ENCODE measurements around the gene NTMT1. TPM values are rescaled to one million over a fixed set of nuclear protein-coding genes. Genes with fewer than 3 reads are reported as not detected.
A peak's percentile ranks its signal among the peaks of the same experiment; 100 is the strongest.

NTMT1 gene
- total and polyA plus RNA-seq, 9 of the 15 experiments (the other 6 are each of a cell fraction or from before 2014, with no cell fraction given) = 42.1 to 116 (median 74.7) TPM

DNA sequence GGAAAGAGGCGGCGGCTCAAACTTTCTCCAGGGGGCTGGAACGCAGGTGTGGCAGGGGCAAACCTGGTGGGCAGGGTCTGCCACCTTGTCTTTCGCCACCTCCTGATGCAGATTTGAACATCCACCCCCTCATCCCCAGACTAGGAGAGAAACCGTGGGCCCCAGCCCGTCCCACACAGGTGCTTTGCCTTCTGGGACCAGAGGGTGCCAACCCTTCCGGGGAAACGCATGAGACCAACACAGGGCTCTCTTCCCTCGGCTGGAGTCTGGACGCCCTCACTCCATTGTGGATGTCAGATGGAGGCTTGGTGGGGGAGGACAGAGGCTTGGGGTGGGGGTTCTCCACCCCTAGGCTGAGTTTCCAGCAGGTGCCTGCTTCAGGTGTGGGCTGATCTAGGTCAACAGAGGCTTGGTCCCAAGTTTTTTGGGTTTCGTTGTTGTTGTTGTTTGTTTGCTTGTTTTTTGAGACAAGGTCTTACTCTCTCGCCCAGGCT, 14.6 kb upstream of the NTMT1 start (continued):
- TF ChIP-seq, protein P1, sequence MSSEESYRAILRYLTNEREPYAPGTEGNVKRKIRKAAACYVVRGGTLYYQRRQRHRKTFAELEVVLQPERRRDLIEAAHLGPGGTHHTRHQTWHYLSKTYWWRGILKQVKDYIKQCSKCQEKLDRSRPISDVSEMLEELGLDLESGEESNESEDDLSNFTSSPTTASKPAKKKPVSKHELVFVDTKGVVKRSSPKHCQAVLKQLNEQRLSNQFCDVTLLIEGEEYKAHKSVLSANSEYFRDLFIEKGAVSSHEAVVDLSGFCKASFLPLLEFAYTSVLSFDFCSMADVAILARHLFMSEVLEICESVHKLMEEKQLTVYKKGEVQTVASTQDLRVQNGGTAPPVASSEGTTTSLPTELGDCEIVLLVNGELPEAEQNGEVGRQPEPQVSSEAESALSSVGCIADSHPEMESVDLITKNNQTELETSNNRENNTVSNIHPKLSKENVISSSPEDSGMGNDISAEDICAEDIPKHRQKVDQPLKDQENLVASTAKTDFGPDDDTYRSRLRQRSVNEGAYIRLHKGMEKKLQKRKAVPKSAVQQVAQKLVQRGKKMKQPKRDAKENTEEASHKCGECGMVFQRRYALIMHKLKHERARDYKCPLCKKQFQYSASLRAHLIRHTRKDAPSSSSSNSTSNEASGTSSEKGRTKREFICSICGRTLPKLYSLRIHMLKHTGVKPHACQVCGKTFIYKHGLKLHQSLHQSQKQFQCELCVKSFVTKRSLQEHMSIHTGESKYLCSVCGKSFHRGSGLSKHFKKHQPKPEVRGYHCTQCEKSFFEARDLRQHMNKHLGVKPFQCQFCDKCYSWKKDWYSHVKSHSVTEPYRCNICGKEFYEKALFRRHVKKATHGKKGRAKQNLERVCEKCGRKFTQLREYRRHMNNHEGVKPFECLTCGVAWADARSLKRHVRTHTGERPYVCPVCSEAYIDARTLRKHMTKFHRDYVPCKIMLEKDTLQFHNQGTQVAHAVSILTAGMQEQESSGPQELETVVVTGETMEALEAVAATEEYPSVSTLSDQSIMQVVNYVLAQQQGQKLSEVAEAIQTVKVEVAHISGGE (CRISPR knock-in tag; IDR thresholded peaks at IDR 0.05) = peak in 1 of 3 experiments; percentile 38; a peak in 1 of 6 replicates
- TF ChIP-seq, protein P2, sequence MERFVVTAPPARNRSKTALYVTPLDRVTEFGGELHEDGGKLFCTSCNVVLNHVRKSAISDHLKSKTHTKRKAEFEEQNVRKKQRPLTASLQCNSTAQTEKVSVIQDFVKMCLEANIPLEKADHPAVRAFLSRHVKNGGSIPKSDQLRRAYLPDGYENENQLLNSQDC (CRISPR knock-in tag; IDR thresholded peaks at IDR 0.05) = no peak

DNA sequence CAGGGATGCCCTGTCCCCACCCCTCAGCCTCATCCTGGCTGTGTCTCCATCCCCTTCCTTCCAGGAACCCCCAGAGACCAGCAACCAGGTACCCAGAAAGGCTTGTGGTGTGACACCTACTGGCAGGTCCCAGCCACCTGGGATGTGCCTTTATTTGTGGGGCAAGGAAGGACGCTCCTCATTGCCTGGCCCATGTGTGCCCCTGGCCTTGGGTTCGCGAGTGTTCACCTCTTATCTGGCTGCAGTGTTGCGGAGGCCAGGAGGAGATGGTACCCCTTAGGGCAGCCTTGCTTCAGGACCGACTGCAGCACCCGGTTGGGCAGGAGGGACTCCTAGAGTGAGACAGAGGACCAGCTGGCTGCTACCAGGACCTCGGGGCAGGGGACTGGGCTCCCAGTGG, 13.8 kb upstream of the NTMT1 start:
- CTCF ChIA-PET (ENCODE audit: low intra/inter-chr PET ratio) = interaction anchor here (1.2 to 3.3 kb wide), 3 partner anchors 468 to 606 kb away, joined by 3 to 53 read pairs (median 7); no protein-coding TSS in a partner anchor
- Histone ChIP-seq H3K79me2 (ENCODE audit: control insufficient read depth, insufficient read depth, low read length) (no peaks in the 10 kb centered on the region), H4K20me1 (replicated peaks; ENCODE audit: control insufficient read depth, insufficient read depth, low read length) (0 out of 2 replicates have a peak, but pooled peaks cover 10% of the 10 kb centered on the region), H3K9ac (ENCODE audit: insufficient read depth in 1 of 2, low read depth in 2 of 2, low read length in 2 of 2) (peak overlapping the region in 1 of 2 experiments; percentile 63; a peak in 1 of 4 replicates), H2AFZ (ENCODE audit: low read depth, low read length) (no peak overlapping the region), H3K27ac (ENCODE audit: extremely low read depth, low read depth, low read length) (no peak overlapping the region), H3K9me1 (ENCODE audit: control insufficient read depth, insufficient read depth, low read length) (no peaks in the 10 kb centered on the region), H3K9me3 (replicated peaks; ENCODE audit: control insufficient read depth, insufficient read depth, low read depth, low read length) (no peaks in the 10 kb centered on the region), H3K36me3 (ENCODE audit: control insufficient read depth, insufficient read depth, low read length) (no peaks in the 10 kb centered on the region), H3K4me3 (no peak overlapping the region), H3K4me1 (replicated peaks in 1 of 2; ENCODE audit: control insufficient read depth in 2 of 2, insufficient read depth in 2 of 2, low read length in 2 of 2) (peaks cover 11 to 57% of the 10 kb centered on the region in 2 experiments; a peak in 4 of 5 replicates), H3K4me2 (ENCODE audit: insufficient read depth, low read length) (no peak overlapping the region), H3K27me3 (ENCODE audit: control insufficient read depth in 2 of 2, insufficient read depth in 2 of 2, low read length in 2 of 2) (peaks cover 5 to 41% of the 10 kb centered on the region in 2 experiments; a peak in 4 of 5 replicates)
- no peak for DNase-seq (ENCODE audit: extremely low read depth in 1 of 4, low spot score in 3 of 4)
- ATAC-seq = no peak
- BruUV-seq (replicated peaks) = no TSS peak
- intact Hi-C loops (cut with micrococcal nuclease) = loop anchor here (5.0 kb wide), 1 partner anchor 290 kb away; no protein-coding TSS in a partner anchor
- TF ChIP-seq, protein P1 (CRISPR knock-in tag; IDR thresholded peaks at IDR 0.05) = peak in 1 of 3 experiments; percentile 9; a peak in 1 of 6 replicates
- no peak for TF ChIP-seq ZBTB26 (CRISPR knock-in tag; IDR thresholded peaks at IDR 0.05)
- no peak for FAIRE-seq
- in situ Hi-C loops (cut with MboI) = loop anchor here (25.0 kb wide), 1 partner anchor 275 kb away; no protein-coding TSS in a partner anchor
- POLR2A ChIA-PET = interaction anchor here (1.1 kb wide), 1 partner anchor 9 kb away, joined by 4 read pairs; no protein-coding TSS in a partner anchor
- 10% methylated on average over 7 of the region's 7 CpGs for WGBS (ENCODE audit: insufficient coverage, low coverage, missing lambda C conversion rate)

Measured in K562 (cell line).